CD4-positive, alpha-beta T cell treated with Interferon alpha-2 for 1 hour (primary cell): ENCODE data around the gene ITPR1.
"Not testable (repeated sequence)": the region's sequence is repeated elsewhere in the genome, so short reads cannot be mapped to it uniquely, and the experiment has no call there.

ENCODE experiments used
- DNase-seq, 2 donors: peaks; one replicate each; pipeline ENCODE4 v3.0.0-alpha.2; 2020 to 2022

The ITPR1 gene

GRCh38 chr3:4493014-4493940 lies at the start of gene ITPR1:
TSS of gene ITPR1 (plus strand) at chr3:4493348. CDS start at chr3:4516492, 23,144 bp downstream.
- peak; percentile 99 for DNase-seq

GRCh38 chr3:4447295-4447999 lies 45.7 kb upstream of the ITPR1 start:
- DNase-seq, result no peak

GRCh38 chr3:4448187-4448586 lies 45.0 kb upstream of the ITPR1 start:
- no peak for DNase-seq

- DNase-seq, result no peak
These were observed 43.9 kb upstream of the ITPR1 start for GRCh38 chr3:4449043-4449805.

GRCh38 chr3:4454142-4454541 lies 39.0 kb upstream of the ITPR1 start:
- DNase-seq, result no peak

- not testable (repeated sequence) for DNase-seq
These were observed 36.4 kb upstream of the ITPR1 start for GRCh38 chr3:4456780-4457179.

GRCh38 chr3:4458961-4459360 lies 34.2 kb upstream of the ITPR1 start:
- no peak for DNase-seq

GRCh38 chr3:4460334-4460733 lies 32.8 kb upstream of the ITPR1 start:
- DNase-seq, result no peak

- DNase-seq, result no peak
These were observed 31.6 kb upstream of the ITPR1 start for GRCh38 chr3:4461468-4462090.

GRCh38 chr3:4462369-4463040 lies 30.6 kb upstream of the ITPR1 start:
- no peak for DNase-seq

- no peak for DNase-seq
These were observed 28.6 kb upstream of the ITPR1 start for GRCh38 chr3:4464576-4464975.

- DNase-seq, result peak; percentile 55 to 76
These were observed 26.2 kb upstream of the ITPR1 start, which contains the start of gene SUMF1 for GRCh38 chr3:4466741-4467521. TSS of gene SUMF1 (minus strand) at chr3:4467269. CDS start at chr3:4467245, 24 bp downstream.

- DNase-seq, result no peak
These were observed 25.7 kb upstream of the ITPR1 start for GRCh38 chr3:4467522-4467867.

- no peak for DNase-seq
These were observed 21.2 kb upstream of the ITPR1 start for GRCh38 chr3:4471907-4472306.

- no peak for DNase-seq
These were observed 20.8 kb upstream of the ITPR1 start for GRCh38 chr3:4472312-4472711.

- DNase-seq, result no peak
These were observed 20.4 kb upstream of the ITPR1 start for GRCh38 chr3:4472766-4473165.

GRCh38 chr3:4474683-4475490 lies 18.3 kb upstream of the ITPR1 start:
- DNase-seq, result peak; percentile 25 to 65

- no peak for DNase-seq
These were observed 17.3 kb upstream of the ITPR1 start for GRCh38 chr3:4475804-4476203.

GRCh38 chr3:4476496-4476895 lies 16.7 kb upstream of the ITPR1 start:
- no peak for DNase-seq

GRCh38 chr3:4478261-4478660 lies 14.9 kb upstream of the ITPR1 start:
- DNase-seq, result no peak

GRCh38 chr3:4491855-4492207 lies 1.3 kb upstream of the ITPR1 start:
- no peak for DNase-seq
